Activated CD4-positive, alpha-beta T cell treated with anti-CD3 and anti-CD28 coated beads, Interleukin-2, Interleukin-4, amounts not matched to agents 100 ng/mL and 50 ng/mL, durations not matched to agents 16 hours and 8 hours (primary cell): ENCODE results near the gene RBM5.

Experiments
- DNase-seq: peaks from one replicate; pipeline ENCODE4 v3.0.0-alpha.2; 2020; ENCODE audit warnings: low spot score

RBM5 gene

GRCh38 chr3:50160561-50160983 lies 71.9 kb downstream of the RBM5 start:
- DNase-seq, result no peak

- DNase-seq, result no peak
Observed at GRCh38 chr3:50161320-50161719, 72.6 kb downstream of the RBM5 start.

- DNase-seq, result no peak
Observed at GRCh38 chr3:50162034-50162883, 73.5 kb downstream of the RBM5 start.

DNA sequence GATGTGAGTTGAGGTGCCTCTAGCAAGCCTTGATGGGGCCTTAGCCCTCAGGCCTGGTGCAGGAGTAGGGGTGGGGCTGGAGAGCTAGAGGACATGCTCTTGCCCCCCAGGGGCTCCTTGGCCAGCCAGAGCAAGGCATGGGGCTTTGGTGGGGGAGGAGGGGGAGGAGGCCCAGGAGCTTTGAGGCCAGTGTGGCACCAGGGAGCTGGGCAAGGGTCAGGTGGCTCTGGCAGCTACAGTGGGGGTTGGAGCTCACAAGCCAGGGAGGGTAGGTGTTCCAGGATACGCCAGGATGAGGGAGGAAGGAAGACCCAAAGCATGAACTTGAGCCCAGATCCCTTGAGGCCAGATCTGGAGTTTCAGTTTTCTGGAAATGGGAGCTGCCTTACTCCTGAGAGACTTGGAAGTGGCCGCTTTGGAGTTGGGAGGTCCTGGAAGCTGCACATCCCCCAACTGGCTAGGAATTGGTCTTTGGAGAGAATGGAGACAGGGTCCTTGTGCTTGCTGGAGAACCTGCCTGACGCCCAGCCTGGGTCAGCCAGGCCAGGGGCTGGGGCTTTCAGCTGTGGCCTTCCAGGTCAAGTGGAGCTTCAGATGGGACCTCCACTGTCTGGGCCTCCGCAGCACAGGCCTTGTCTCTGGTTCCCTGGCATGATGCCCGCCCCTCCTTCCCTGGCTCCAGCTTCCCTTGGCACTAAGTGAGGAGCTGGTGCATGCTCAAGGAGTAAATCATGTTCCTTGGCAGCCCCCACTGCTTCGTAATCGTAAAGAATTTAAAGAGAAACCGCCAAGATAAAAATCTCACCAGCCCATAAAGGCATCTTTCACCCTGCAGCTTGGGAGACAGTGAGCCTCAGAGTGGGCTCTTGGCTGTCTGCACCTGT lies 75.1 kb downstream of the RBM5 start:
- no peak for DNase-seq

GRCh38 chr3:50164481-50164880 lies 75.8 kb downstream of the RBM5 start:
- DNase-seq, result no peak

- DNase-seq, result no peak
Observed at GRCh38 chr3:50164984-50165909, 76.5 kb downstream of the RBM5 start.

DNA sequence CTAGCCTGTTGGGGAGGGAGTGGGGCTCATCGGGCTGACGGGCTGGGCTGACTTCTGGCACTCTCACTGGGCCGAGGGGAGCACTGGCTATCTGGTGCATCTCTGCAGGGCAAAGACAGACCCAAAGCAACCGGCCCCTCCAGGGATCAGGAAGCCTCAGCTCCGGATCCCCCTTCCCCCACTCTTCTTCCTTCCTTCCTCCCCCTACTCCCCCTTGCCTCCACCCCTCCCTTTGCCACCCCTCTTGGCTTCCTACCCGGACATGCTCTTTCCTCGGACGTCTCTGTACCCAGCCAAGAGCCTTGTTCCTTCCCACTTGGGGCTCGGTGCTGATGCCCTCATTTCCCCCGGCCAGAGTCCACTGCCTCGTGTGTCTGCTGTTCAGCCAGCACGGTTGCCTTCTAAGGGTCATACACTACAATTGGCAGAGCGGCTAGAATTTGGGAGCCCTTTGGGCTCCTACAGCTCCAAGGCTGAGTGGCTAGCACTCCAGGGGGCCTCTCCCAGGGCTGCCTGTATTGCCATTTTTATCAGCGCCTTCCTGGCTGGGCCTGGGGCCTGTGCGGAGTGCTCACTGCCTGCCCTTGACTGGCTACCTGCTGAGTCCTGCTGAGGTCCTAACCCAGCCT lies 77.3 kb downstream of the RBM5 start:
- no peak for DNase-seq

- no peak for DNase-seq
Observed at GRCh38 chr3:50166620-50167019, 77.9 kb downstream of the RBM5 start.

DNA sequence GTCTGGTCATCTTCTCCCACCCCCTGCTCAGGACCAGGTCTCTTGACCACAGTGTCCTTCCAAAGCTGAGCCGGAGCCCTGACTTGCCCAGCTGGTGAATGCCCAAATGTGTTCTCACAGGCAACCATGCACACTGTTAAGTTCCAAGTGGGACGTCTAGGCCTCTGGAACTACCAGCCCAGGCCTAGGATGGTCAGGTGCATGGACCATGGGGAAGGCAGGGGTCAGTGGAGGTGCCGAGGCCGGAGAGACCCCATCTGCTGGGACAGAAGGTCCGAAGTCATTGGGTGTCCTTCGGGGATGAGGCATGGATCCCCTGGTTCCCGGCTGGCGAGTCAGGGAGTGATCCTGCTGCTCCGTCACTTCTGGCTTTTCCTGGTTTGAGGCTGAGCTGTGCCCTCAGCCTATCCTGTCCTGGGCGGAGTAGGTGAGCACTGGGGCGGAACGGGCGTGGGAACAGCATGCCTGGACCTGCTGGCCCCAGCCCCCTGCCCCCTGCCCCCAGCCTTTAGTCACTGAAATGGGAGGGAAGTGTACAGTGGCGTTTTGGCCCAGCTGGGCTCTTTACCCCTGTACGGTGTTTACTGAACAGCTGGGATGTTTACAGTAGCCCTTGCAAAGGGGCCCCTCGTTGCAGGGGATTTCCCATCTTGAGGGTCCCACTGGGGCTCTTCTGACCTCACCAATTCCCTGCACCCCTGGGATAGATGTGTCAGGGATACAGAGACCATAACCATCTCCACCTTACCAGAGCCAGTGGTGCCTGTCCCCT lies 78.5 kb downstream of the RBM5 start:
- no peak for DNase-seq

GRCh38 chr3:50167841-50168209 lies 79.1 kb downstream of the RBM5 start:
- DNase-seq, result no peak

- DNase-seq, result no peak
Observed at GRCh38 chr3:50168388-50168787, 79.7 kb downstream of the RBM5 start.
